Uterus (tissue), 2 donors: ENCODE measurements around the gene MLKL.

Source experiments
- CTCF ChIP-seq, 4 experiments: fragments of 200-600 bp in 2 of 4; fragments of 450-650 bp in 2 of 4; sonication (generic) in 2 of 4; IDR thresholded peaks; one replicate each; pipeline ENCODE4 v1.5.1; 2016 to 2019; ENCODE audit warnings: antibody characterized with exemption in 4 of 4, mild to moderate bottlenecking in 2 of 4, moderate library complexity in 1 of 4
- POLR2A ChIP-seq, 2 donors: fragments of 450-650 bp; IDR thresholded peaks; one replicate each; pipeline ENCODE4 v1.6.1; 2016; ENCODE audit warnings: antibody characterized with exemption in 2 of 2, mild to moderate bottlenecking in 1 of 2, moderate library complexity in 1 of 2

- no peak for TF ChIP-seq CTCF (IDR thresholded peaks at IDR 0.05)
- no peak for TF ChIP-seq POLR2A (IDR thresholded peaks at IDR 0.05)
Observed at GRCh38 chr16:74720579-74720978, 19.9 kb upstream of the MLKL start.
